Measurements from ENCODE around the gene UBL4A. TPM values are rescaled to one million over a fixed set of nuclear protein-coding genes. Genes with fewer than 3 reads are reported as not detected.

Gene UBL4A
- 119 TPM for polyA plus RNA-seq (2012; ENCODE audit: insufficient read depth, insufficient read length, low read depth)

DNA sequence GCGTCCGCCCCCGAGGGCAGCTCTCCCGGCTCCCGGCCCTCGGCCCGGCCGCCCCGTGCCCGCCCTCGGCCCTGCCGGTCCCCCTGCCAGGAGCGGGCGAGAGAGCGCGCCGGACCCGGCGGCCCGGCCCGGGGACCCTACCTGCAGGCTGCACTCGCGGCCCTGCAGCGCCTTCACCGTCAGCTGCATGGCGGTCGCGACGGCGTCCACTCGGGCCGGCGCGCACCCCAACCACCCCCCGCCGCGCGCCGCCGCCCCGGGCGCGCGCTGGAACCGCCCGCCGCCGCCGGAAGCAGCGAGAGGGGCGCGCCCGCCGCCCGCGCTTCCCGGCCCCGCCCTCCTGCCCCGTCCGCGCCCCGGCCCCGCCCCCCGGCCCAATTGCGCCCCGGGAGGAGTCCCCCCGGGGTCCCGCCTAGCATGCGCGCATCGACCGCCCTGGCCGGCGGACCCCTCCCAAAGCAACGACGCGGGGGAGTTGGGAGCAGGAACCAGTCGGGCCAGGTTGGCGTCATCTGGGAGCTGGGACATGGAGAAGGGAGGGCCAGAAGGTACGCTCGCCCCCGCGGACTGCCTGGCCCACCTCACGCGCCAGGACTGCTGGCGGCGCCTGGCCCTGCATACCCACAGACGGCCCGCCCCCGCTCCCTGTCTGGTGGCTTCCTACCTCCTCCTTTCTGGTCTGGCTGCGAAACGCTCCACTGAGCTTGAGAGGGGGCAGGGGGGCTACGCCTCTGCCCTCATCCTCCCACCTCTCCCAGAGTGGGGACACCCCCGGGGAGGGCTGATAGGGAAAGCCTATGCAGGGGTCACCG, at the start of gene UBL4A:
Gene UBL4A, minus strand, starts transcription at position 220 of the 812 bp plus-strand sequence. Its CDS starts 31 bp downstream, at position 189.
- Histone ChIP-seq H3K27me3 (no peaks in the 10 kb centered on the region), H3K4me1 (no peaks in the 10 kb centered on the region), H3K4me3 (ENCODE audit: low read depth, low read length) (peak within 1 kb of the TSS; percentile 63), H3K9me3 (no peaks in the 10 kb centered on the region), H3K36me3 (peaks cover 13% of the 10 kb centered on the region)
- TF ChIP-seq, protein P1, sequence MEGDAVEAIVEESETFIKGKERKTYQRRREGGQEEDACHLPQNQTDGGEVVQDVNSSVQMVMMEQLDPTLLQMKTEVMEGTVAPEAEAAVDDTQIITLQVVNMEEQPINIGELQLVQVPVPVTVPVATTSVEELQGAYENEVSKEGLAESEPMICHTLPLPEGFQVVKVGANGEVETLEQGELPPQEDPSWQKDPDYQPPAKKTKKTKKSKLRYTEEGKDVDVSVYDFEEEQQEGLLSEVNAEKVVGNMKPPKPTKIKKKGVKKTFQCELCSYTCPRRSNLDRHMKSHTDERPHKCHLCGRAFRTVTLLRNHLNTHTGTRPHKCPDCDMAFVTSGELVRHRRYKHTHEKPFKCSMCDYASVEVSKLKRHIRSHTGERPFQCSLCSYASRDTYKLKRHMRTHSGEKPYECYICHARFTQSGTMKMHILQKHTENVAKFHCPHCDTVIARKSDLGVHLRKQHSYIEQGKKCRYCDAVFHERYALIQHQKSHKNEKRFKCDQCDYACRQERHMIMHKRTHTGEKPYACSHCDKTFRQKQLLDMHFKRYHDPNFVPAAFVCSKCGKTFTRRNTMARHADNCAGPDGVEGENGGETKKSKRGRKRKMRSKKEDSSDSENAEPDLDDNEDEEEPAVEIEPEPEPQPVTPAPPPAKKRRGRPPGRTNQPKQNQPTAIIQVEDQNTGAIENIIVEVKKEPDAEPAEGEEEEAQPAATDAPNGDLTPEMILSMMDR (IDR thresholded peaks at IDR 0.05; ENCODE audit: low read depth, low read length) = no peak
- peak; percentile 69 for DNase-seq

DNA sequence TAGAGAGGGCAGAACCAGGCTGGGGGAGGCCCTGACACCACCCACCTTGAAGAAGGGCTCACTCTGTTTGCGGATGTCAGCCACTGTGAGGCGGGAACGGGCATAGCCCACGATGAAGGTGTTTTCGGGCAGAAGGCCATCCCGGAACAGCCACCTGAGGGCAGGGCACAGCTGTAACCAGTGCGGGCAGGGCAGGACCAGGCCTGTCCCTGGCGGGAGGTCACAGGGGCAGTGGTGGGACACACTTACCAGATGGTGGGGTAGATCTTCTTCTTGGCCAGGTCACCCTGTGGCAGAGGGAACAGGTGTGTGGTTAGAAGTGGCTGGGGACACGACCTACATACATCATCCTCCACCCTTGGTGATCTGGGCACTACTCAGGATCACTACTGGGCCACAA, 49.5 kb upstream of the UBL4A start:
- TF ChIP-seq, protein P1 (IDR thresholded peaks at IDR 0.05; ENCODE audit: low read depth, low read length) = no peak
- peaks cover 2% of the 10 kb centered on the region; the same call in 1 of the 2 replicates for H3K4me1 ChIP-seq
- DNase-seq = no peak
- no peaks in the 10 kb centered on the region for H3K27me3 ChIP-seq
- H3K4me3 ChIP-seq (ENCODE audit: low read depth, low read length) = no peak overlapping the region
- H3K9me3 ChIP-seq = no peaks in the 10 kb centered on the region
- H3K36me3 ChIP-seq = peaks cover 29% of the 10 kb centered on the region

DNA sequence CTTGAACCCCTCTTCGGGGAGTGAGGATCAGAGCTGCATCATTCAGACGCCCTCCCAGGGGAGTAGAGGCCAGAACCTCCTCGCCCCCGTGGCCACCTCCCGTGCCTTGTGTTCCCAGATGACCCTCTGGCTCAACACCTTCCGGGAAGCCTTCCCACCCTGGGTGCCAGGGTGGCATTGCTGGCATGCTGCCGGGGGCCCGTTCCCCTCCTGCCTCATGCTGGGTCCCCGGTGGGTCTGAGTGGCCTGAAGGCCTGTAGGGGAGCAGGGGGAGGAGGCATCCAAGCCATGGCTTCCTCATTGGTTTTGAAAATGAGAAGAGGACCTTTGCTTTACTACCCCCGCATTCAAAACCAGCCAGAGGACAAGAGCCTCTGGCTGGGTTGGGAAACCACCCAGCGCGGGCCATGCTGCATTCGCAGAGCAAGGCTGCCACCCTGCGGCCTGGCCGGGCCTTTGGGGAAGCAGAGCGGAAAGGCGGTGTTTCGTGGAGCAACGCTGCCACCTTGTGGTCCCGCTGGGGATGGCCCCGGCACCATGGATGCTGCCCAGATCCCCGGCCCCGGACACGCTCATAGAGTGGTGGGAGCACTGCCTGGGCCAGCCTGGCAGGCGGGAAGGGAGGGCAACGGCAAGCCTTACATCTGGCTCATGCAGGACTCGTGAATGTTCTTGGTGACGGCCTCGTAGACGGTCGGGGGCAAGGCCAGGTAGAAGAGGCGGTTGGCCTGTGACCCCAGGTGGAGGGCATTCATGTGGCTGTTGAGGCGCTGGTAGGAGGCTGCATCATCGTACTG, 48.3 kb upstream of the UBL4A start:
- no peaks in the 10 kb centered on the region for H3K4me1 ChIP-seq
- no peak overlapping the region for H3K4me3 ChIP-seq (ENCODE audit: low read depth, low read length)
- peak; percentile 89 for DNase-seq
- no peaks in the 10 kb centered on the region for H3K27me3 ChIP-seq
- TF ChIP-seq, protein P1 (IDR thresholded peaks at IDR 0.05; ENCODE audit: low read depth, low read length) = peak; percentile 86
- H3K9me3 ChIP-seq = no peaks in the 10 kb centered on the region
- H3K36me3 ChIP-seq = peaks cover 29% of the 10 kb centered on the region

DNA sequence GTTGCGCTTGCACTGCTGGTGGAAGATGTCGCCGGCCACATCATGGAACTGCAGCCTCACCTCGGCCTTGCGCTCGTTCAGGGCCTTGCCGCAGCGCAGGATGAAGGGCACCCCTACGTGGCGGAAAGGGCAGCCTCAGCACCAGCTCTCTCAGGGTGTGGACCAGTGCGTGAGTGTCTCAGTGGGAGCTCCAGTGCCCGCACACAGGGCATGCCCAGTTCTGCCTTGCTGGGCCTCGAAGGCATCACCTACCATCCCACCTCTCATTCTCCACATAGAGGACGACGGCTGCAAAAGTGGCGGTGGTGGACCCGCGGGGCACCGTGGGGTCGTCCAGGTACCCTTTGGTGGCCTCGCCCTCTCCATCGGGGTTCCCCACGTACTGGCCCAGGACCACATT, 46.3 kb upstream of the UBL4A start:
- no peak for DNase-seq
- Histone ChIP-seq H3K27me3 (no peaks in the 10 kb centered on the region), H3K4me1 (no peaks in the 10 kb centered on the region), H3K9me3 (no peaks in the 10 kb centered on the region), H3K4me3 (ENCODE audit: low read depth, low read length) (no peak overlapping the region), H3K36me3 (peaks cover 29% of the 10 kb centered on the region)
- TF ChIP-seq, protein P1 (IDR thresholded peaks at IDR 0.05; ENCODE audit: low read depth, low read length) = no peak

DNA sequence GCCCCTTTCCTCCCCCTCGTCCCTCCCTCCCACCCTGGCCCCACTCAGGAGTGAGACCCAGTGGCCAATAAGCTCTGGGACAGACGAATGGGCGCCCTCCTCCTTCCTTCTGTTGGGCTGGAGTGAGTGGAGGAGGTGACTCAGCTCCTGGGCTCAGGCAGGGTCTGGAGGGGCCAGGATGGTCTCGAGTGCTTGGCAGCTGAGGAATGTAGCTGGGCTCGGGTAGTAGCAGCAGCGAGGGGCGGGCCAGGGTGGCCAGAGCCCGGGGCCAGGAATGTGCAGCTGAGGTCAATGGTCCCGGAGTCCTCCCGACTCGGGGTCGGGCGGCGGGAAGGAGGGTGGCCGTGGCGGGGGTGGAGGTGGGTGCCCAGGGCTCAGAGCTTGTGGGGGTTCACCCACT, 45.2 kb upstream of the UBL4A start:
- peaks cover 29% of the 10 kb centered on the region for H3K36me3 ChIP-seq
- no peak for DNase-seq
- no peaks in the 10 kb centered on the region for H3K27me3 ChIP-seq
- no peaks in the 10 kb centered on the region for H3K9me3 ChIP-seq
- TF ChIP-seq, protein P1 (IDR thresholded peaks at IDR 0.05; ENCODE audit: low read depth, low read length) = no peak
- no peak overlapping the region for H3K4me3 ChIP-seq (ENCODE audit: low read depth, low read length)
- no peaks in the 10 kb centered on the region; the same call in 1 of the 2 replicates for H3K4me1 ChIP-seq

All from BE2C (cell line).